Hematopoietic multipotent progenitor cell treated with erythropoietin and hydrocortisone succinate and interleukin-3 and kit ligand, for 15 days (in vitro differentiated cells): ENCODE measurements around the gene TPMT.
"Not testable (repeated sequence)": the region's sequence is repeated elsewhere in the genome, so short reads cannot be mapped to it uniquely, and the experiment has no call there.

Experiments used
- DNase-seq: peaks from one replicate; pipeline ENCODE4 v3.0.0-alpha.2; 2015; ENCODE audit warnings: low spot score

TPMT gene

GRCh38 chr6:18155150-18155863 is 430 bp upstream of the TPMT start, which contains the start of gene KDM1B:
Gene KDM1B, plus strand, starts transcription at chr6:18155422. Its CDS starts 4,474 bp downstream, at chr6:18159896.
- DNase-seq, result peak; percentile 98

GRCh38 chr6:18153311-18153703 is 1.6 kb downstream of the TPMT start:
- DNase-seq, result no peak

GRCh38 chr6:18151801-18152200 is 3.1 kb downstream of the TPMT start:
- no peak for DNase-seq

GRCh38 chr6:18151391-18151790 is 3.5 kb downstream of the TPMT start:
- DNase-seq, result not testable (repeated sequence)

- DNase-seq, result no peak
Observed at GRCh38 chr6:18148304-18149025, 6.4 kb downstream of the TPMT start.

- no peak for DNase-seq
Observed at GRCh38 chr6:18147616-18148015, 7.3 kb downstream of the TPMT start.

- no peak for DNase-seq
Observed at GRCh38 chr6:18147160-18147559, 7.7 kb downstream of the TPMT start.

GRCh38 chr6:18142591-18142861 is 12.4 kb downstream of the TPMT start:
- no peak for DNase-seq

- DNase-seq, result no peak
Observed at GRCh38 chr6:18141805-18142590, 12.9 kb downstream of the TPMT start.

GRCh38 chr6:18139935-18140621 is 14.8 kb downstream of the TPMT start:
- DNase-seq, result no peak

- no peak for DNase-seq
Observed at GRCh38 chr6:18138906-18139305, 16.0 kb downstream of the TPMT start.

- no peak for DNase-seq
Observed at GRCh38 chr6:18136260-18136659, 18.6 kb downstream of the TPMT start.

- DNase-seq, result no peak
Observed at GRCh38 chr6:18135171-18135570, 19.7 kb downstream of the TPMT start.

- DNase-seq, result no peak
Observed at GRCh38 chr6:18132346-18132745, 22.5 kb downstream of the TPMT start.

- no peak for DNase-seq
Observed at GRCh38 chr6:18126121-18126520, 28.8 kb downstream of the TPMT start.

GRCh38 chr6:18122128-18123093 is 32.5 kb downstream of the TPMT start, which contains the start of gene NHLRC1:
Gene NHLRC1, minus strand, starts transcription at chr6:18122677. Its CDS starts 71 bp downstream, at chr6:18122606.
- peak; percentile 85 for DNase-seq

- DNase-seq, result no peak
Observed at GRCh38 chr6:18121580-18122127, 33.2 kb downstream of the TPMT start.

- DNase-seq, result no peak
Observed at GRCh38 chr6:18119236-18119635, 35.6 kb downstream of the TPMT start.

- DNase-seq, result no peak
Observed at GRCh38 chr6:18118330-18118729, 36.5 kb downstream of the TPMT start.

GRCh38 chr6:18117136-18117535 is 37.7 kb downstream of the TPMT start:
- DNase-seq, result no peak

GRCh38 chr6:18115356-18115755 is 39.5 kb downstream of the TPMT start:
- DNase-seq, result no peak
